Liver (tissue), 9 donors: ENCODE measurements around the gene SLC22A13. TPM values are rescaled to one million over a fixed set of nuclear protein-coding genes. Genes with fewer than 3 reads are reported as not detected.
"Not testable (repeated sequence)": the region's sequence is repeated elsewhere in the genome, so short reads cannot be mapped to it uniquely, and the experiment has no call there.

Source experiments
- DNase-seq: peaks from one replicate; pipeline ENCODE4 v3.0.0-alpha.2; 2017; ENCODE audit warnings: low spot score
- H3K27ac ChIP-seq, 2 donors: one replicate each; pipeline ENCODE4 v1.7.0; 2013; ENCODE audit warnings: inconsistent platforms in 2 of 2, low read length in 2 of 2, control low read depth in 1 of 2, low read depth in 1 of 2, mild to moderate bottlenecking in 1 of 2
- H3K27me3 ChIP-seq, 4 donors: one replicate each; pipeline versions ENCODE4 v1.6.1 to v1.7.0; 2013; ENCODE audit warnings: low read length in 3 of 4, inconsistent platforms in 1 of 4, mild to moderate bottlenecking in 1 of 4, moderate library complexity in 1 of 4; ENCODE audit not compliant: control insufficient read depth in 4 of 4, insufficient read depth in 4 of 4
- H3K36me3 ChIP-seq, 4 donors: one replicate each; pipeline versions ENCODE4 v1.6.1 to v1.7.0; 2013; ENCODE audit warnings: low read length in 3 of 4, mild to moderate bottlenecking in 3 of 4, low read depth in 1 of 4, moderate library complexity in 1 of 4; ENCODE audit not compliant: control insufficient read depth in 4 of 4, insufficient read depth in 3 of 4
- H3K4me1 ChIP-seq, 4 donors: one replicate each; pipeline versions ENCODE4 v1.6.1 to v1.7.0; 2013; ENCODE audit warnings: low read length in 3 of 4, mild to moderate bottlenecking in 3 of 4, moderate library complexity in 1 of 4; ENCODE audit not compliant: control insufficient read depth in 4 of 4, insufficient read depth in 4 of 4
- H3K4me3 ChIP-seq, 3 donors: one replicate each; pipeline versions ENCODE4 v1.6.1 to v1.7.0; 2013; ENCODE audit warnings: low read length in 3 of 3, control low read depth in 1 of 3, low read depth in 1 of 3, mild to moderate bottlenecking in 1 of 3
- H3K9ac ChIP-seq, 2 donors: one replicate each; pipeline ENCODE4 v1.7.0; 2013; ENCODE audit warnings: low read length in 2 of 2, mild to moderate bottlenecking in 2 of 2, moderate library complexity in 2 of 2, control low read depth in 1 of 2, low read depth in 1 of 2
- H3K9me3 ChIP-seq, 4 donors: one replicate each; pipeline versions ENCODE4 v1.6.1 to v1.7.0; 2013; ENCODE audit warnings: low read length in 3 of 4; ENCODE audit not compliant: control insufficient read depth in 4 of 4
- EGR1 ChIP-seq, 2 donors: IDR thresholded peaks; 2 replicates each; pipeline ENCODE4 v1.6.1; 2016 to 2018; ENCODE audit warnings: antibody characterized with exemption in 2 of 2, low read depth in 2 of 2
- FOXA2 ChIP-seq: IDR thresholded peaks from 2 replicates; pipeline ENCODE4 v1.6.1; 2016; ENCODE audit warnings: antibody characterized with exemption
- HNF4A ChIP-seq, 2 donors: conservative IDR thresholded peaks; 2 replicates each; pipeline ENCODE4 v1.6.1; 2016; ENCODE audit warnings: antibody characterized with exemption in 2 of 2, mild to moderate bottlenecking in 2 of 2
- JUND ChIP-seq, 2 donors: IDR thresholded peaks; 2 replicates each; pipeline ENCODE4 v1.6.1; 2016; ENCODE audit warnings: antibody characterized with exemption in 2 of 2
- NR2F2 ChIP-seq: IDR thresholded peaks from 2 replicates; pipeline ENCODE4 v1.6.1; 2016; ENCODE audit warnings: antibody characterized with exemption
- RAD21 ChIP-seq, 2 donors: IDR thresholded peaks; 2 replicates each; pipeline ENCODE4 v1.6.1; 2016; ENCODE audit warnings: antibody characterized with exemption in 2 of 2, mild to moderate bottlenecking in 2 of 2
- RXRA ChIP-seq, 2 donors: IDR thresholded peaks; 2 replicates each; pipeline ENCODE4 v1.6.1; 2017 to 2018; ENCODE audit warnings: antibody characterized with exemption in 2 of 2, mild to moderate bottlenecking in 1 of 2
- TAF1 ChIP-seq: conservative IDR thresholded peaks from 2 replicates; pipeline ENCODE4 v1.6.1; 2016; ENCODE audit warnings: antibody characterized with exemption, mild to moderate bottlenecking
- YY1 ChIP-seq: IDR thresholded peaks from 2 replicates; pipeline ENCODE4 v1.6.1; 2016; ENCODE audit warnings: antibody characterized with exemption, mild to moderate bottlenecking
- ZBTB33 ChIP-seq: IDR thresholded peaks from 2 replicates; pipeline ENCODE4 v1.6.1; 2016; ENCODE audit warnings: antibody characterized with exemption
- WGBS: extraction: QIAGEN DNeasy Blood & Tissue Kit; methylation state at CpG from one replicate; pipeline ENCODE4 v1.1.7; 2013; 5-methylcytosine and 5-hydroxymethylcytosine counted together
- polyA plus RNA-seq, 2 donors: library from polyadenylated mRNA; stranded (reverse) in 1 of 2; unstranded in 1 of 2; fragments of 200-250 nt in 1 of 2; fragments of >200 nt in 1 of 2; fragmentation: Nextera tagmentation in 1 of 2; extraction: Ambion mirVana in 1 of 2; gene quantifications; one replicate each; pipeline versions ENCODE4 v1.2.1 to v1.2.3, GENCODE V29; 2013 to 2015
- total RNA-seq, 2 donors: library from RNA; depleted of rRNA; stranded (reverse); fragments of >200 nt; gene quantifications; one replicate each; pipeline ENCODE4 v1.2.3, GENCODE V29; 2014
- TF ChIP-seq, protein P1 (sequence below): IDR thresholded peaks from 2 replicates; pipeline ENCODE4 v1.6.1; 2016; ENCODE audit warnings: antibody characterized with exemption
- donor health status: healthy.
- donor health status: healthy.
- donor health status: healthy.
- donor health status: healthy.
- donor health status: healthy.

The SLC22A13 gene
- total and polyA plus RNA-seq, 4 donors: 0.10 to 0.42 (median 0.14) TPM; not detected in 1

DNA sequence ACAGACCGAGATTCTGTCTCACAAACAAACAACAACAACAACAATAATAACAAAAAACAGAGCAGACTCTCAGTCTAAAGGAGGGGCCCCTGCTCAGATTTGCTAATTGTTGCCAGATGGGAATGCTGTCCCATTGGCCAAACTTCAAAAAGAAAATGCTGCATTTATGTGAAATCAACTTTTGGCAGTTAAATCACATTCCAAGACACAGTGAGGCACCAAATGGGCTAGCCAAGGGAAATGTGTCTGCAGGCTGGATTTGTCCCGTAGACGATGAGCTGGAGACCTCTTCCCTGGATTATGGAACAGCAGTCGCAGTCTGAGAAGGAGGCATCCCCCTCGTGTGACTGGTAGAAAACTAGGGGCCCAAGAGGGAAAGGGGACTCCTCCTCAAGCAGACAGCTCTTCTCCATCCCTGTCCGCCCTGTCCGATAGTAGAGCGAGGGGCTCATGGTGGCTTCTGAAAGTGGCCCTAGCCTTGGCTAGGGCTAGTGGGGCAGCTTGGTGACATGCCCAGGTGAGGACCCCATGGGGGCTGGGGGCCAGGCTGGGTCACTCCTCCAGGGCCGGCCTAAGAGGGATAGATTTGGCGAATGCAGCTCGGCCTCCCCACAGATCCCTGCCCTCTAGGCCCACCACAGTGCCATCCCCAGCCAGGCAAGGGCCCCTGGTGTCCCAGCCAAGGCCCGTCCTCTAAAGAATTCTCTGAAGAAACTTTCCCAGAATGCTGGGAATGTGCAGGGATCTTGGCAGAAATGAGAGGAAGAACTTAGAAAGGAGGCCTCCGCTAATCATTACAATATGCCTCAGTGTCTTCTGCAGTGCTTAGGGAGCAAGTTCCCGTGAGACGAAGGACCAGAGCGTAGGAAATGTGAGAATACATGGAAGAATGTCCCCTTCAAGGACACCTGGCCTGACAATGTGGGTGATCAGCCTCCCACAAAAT is 18.5 kb downstream of the SLC22A13 start:
- Histone ChIP-seq H3K9ac (no peak overlapping the region), H3K27ac (no peak overlapping the region), H3K36me3 (no peaks in the 10 kb centered on the region), H3K4me1 (no peaks in the 10 kb centered on the region), H3K9me3 (no peaks in the 10 kb centered on the region), H3K27me3 (no peaks in the 10 kb centered on the region), H3K4me3 (no peak overlapping the region)
- TF ChIP-seq ZBTB33 (no peak), HNF4A (conservative IDR thresholded peaks at IDR 0.05) (no peak), RAD21 (IDR thresholded peaks at IDR 0.05) (no peak), FOXA2 (no peak), JUND (IDR thresholded peaks at IDR 0.05) (no peak), TAF1 (no peak), NR2F2 (no peak)
- 93% methylated on average over 16 of the region's 16 CpGs for WGBS
- DNase-seq: no peak

GRCh38 chr3:38284756-38285150 is 19.1 kb downstream of the SLC22A13 start:
- Histone ChIP-seq H3K27ac (no peak overlapping the region), H3K4me1 (no peaks in the 10 kb centered on the region), H3K9me3 (no peaks in the 10 kb centered on the region), H3K4me3 (no peak overlapping the region), H3K36me3 (no peaks in the 10 kb centered on the region), H3K27me3 (no peaks in the 10 kb centered on the region), H3K9ac (no peak overlapping the region)
- WGBS: 87% methylated on average over 6 of the region's 6 CpGs
- TF ChIP-seq, protein P1, sequence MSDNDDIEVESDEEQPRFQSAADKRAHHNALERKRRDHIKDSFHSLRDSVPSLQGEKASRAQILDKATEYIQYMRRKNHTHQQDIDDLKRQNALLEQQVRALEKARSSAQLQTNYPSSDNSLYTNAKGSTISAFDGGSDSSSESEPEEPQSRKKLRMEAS: no peak
- TF ChIP-seq TAF1 (no peak), EGR1 (IDR thresholded peaks at IDR 0.05; ENCODE audit: low read depth in 2 of 2) (no peak), JUND (IDR thresholded peaks at IDR 0.05) (no peak), RAD21 (IDR thresholded peaks at IDR 0.05) (no peak), RXRA (IDR thresholded peaks at IDR 0.05) (no peak), YY1 (no peak), FOXA2 (no peak)
- no peak for DNase-seq

GRCh38 chr3:38289286-38290217 is 23.9 kb downstream of the SLC22A13 start:
- not testable (repeated sequence) for H3K27ac ChIP-seq, H3K36me3 ChIP-seq, H3K9me3 ChIP-seq, DNase-seq, H3K27me3 ChIP-seq, H3K4me1 ChIP-seq, H3K4me3 ChIP-seq, H3K9ac ChIP-seq
- 93% methylated on average over 16 of the region's 16 CpGs for WGBS

- H3K27me3 ChIP-seq, H3K36me3 ChIP-seq, H3K27ac ChIP-seq, H3K4me1 ChIP-seq, H3K4me3 ChIP-seq, DNase-seq, H3K9me3 ChIP-seq, H3K9ac ChIP-seq: not testable (repeated sequence)
- WGBS: 89% methylated on average over 4 of the region's 4 CpGs
Observed at GRCh38 chr3:38297053-38297452, 31.4 kb downstream of the SLC22A13 start.
